ENCODE data around the gene SLC25A46.
A peak's percentile ranks its signal among the peaks of the same experiment; 100 is the strongest.
"Not testable (repeated sequence)": the region's sequence is repeated elsewhere in the genome, so short reads cannot be mapped to it uniquely, and the experiment has no call there.

Gene SLC25A46

GRCh38 chr5:110738812-110739651, at the start of gene SLC25A46:
TSS of gene SLC25A46 (plus strand) at chr5:110739007. CDS start at chr5:110739120, 113 bp downstream.
- DNase-seq: peak; percentile 91

GRCh38 chr5:110690587-110690986, 48.2 kb upstream of the SLC25A46 start:
- not testable (repeated sequence) for DNase-seq

GRCh38 chr5:110692669-110693068, 46.1 kb upstream of the SLC25A46 start:
- not testable (repeated sequence) for DNase-seq

GRCh38 chr5:110702300-110702699, 36.5 kb upstream of the SLC25A46 start:
- no peak for DNase-seq

GRCh38 chr5:110702704-110703103, 36.1 kb upstream of the SLC25A46 start:
- no peak for DNase-seq

GRCh38 chr5:110703481-110703880, 35.3 kb upstream of the SLC25A46 start:
- DNase-seq: no peak

GRCh38 chr5:110705349-110705748, 33.5 kb upstream of the SLC25A46 start:
- DNase-seq: no peak

GRCh38 chr5:110707260-110707844, 31.5 kb upstream of the SLC25A46 start:
- no peak for DNase-seq

GRCh38 chr5:110716247-110717245, 22.3 kb upstream of the SLC25A46 start:
- DNase-seq: no peak

- no peak for DNase-seq
These were observed 20.5 kb upstream of the SLC25A46 start for GRCh38 chr5:110718311-110718710.

GRCh38 chr5:110726249-110727024, 12.4 kb upstream of the SLC25A46 start, which contains the start of gene TMEM232:
TSS of gene TMEM232 (minus strand) at chr5:110726671. CDS start at chr5:110667352, 59,319 bp downstream.
- DNase-seq: peak; percentile 93

- peak; percentile 87 for DNase-seq
These were observed 11.8 kb upstream of the SLC25A46 start for GRCh38 chr5:110727025-110727314.

GRCh38 chr5:110731499-110731898, 7.3 kb upstream of the SLC25A46 start:
- not testable (repeated sequence) for DNase-seq

- no peak for DNase-seq
These were observed 4.7 kb upstream of the SLC25A46 start for GRCh38 chr5:110734101-110734500.

- DNase-seq: no peak
These were observed 3.3 kb upstream of the SLC25A46 start for GRCh38 chr5:110735556-110735955.

GRCh38 chr5:110736753-110737152, 2.1 kb upstream of the SLC25A46 start:
- no peak for DNase-seq

- no peak for DNase-seq
These were observed 350 bp upstream of the SLC25A46 start for GRCh38 chr5:110738503-110738811.

GRCh38 chr5:110751902-110752762, 13.3 kb downstream of the SLC25A46 start:
- DNase-seq: no peak

GRCh38 chr5:110752953-110753352, 14.1 kb downstream of the SLC25A46 start:
- DNase-seq: no peak

GRCh38 chr5:110753600-110753999, 14.8 kb downstream of the SLC25A46 start:
- DNase-seq: no peak

GRCh38 chr5:110754181-110754580, 15.4 kb downstream of the SLC25A46 start:
- DNase-seq: no peak

All from SHP77 treated with DMSO at 0.1 percent for 48 hours (cell line).